IMR-90 (cell line): ENCODE measurements around the gene MLH1. TPM values are rescaled to one million over a fixed set of nuclear protein-coding genes. Genes with fewer than 3 reads are reported as not detected.

ENCODE experiments used
- ATAC-seq: fragments of 200-7000 bp; cut with Tn5 transposase; 2 replicates; pipeline ENCODE4 v1.9.1; 2020; ENCODE audit warnings: low read depth, mild to moderate bottlenecking, moderate library complexity
- BruUV-seq: library from RNA; stranded (reverse); fragments of 400-500 nt; replicated peaks from 2 replicates; lab custom pipeline; 2021; lab: Mats Ljungman, UMichigan
- CTCF ChIA-PET: fragments of 300-600 bp; formaldehyde crosslinking; extraction: SDS; loops from one replicate; lab custom pipeline; 2021; ENCODE audit warnings: antibody characterized with exemption; lab: Yijun Ruan, JAX
- POLR2A ChIA-PET: fragments of 300-600 bp; sonication (Branson Sonifier 250); formaldehyde crosslinking; loops from one replicate; lab custom pipeline; 2022; ENCODE audit warnings: antibody characterized with exemption; ENCODE audit not compliant: unreplicated experiment; lab: Charles Lee
- DNase-seq: peaks from one replicate; pipeline ENCODE4 v3.0.0; 2013
- H2AFZ ChIP-seq: replicated peaks from 2 replicates; pipeline ENCODE3; 2013; ENCODE audit warnings: low read length, mild to moderate bottlenecking; ENCODE audit not compliant: poor library complexity
- H2AK5ac ChIP-seq: 2 replicates; pipeline ENCODE4 v1.6.1; 2013; ENCODE audit warnings: low read depth, low read length, inconsistent platforms
- H2AK9ac ChIP-seq: replicated peaks from 2 replicates; pipeline ENCODE3; 2013; ENCODE audit warnings: mild to moderate bottlenecking, low read depth, low read length, moderate library complexity; ENCODE audit not compliant: poor library complexity
- H2BK120ac ChIP-seq: 2 replicates; pipeline ENCODE4 v1.6.1; 2013; ENCODE audit warnings: low read depth, low read length, inconsistent platforms
- H2BK15ac ChIP-seq: 3 replicates; pipeline ENCODE4 v1.6.1; 2013; ENCODE audit warnings: low read depth, low read length, inconsistent platforms
- H2BK20ac ChIP-seq: 2 replicates; pipeline ENCODE4 v1.6.1; 2013; ENCODE audit warnings: low read depth, mild to moderate bottlenecking, inconsistent platforms, low read length, moderate library complexity
- H2BK5ac ChIP-seq: 2 replicates; pipeline ENCODE4 v1.6.1; 2013; ENCODE audit warnings: mild to moderate bottlenecking, low read depth, low read length, inconsistent platforms; ENCODE audit not compliant: poor library complexity, severe bottlenecking
- H3K14ac ChIP-seq: replicated peaks from 2 replicates; pipeline ENCODE4 v1.6.1; 2013; ENCODE audit warnings: low read depth, low read length, inconsistent platforms
- H3K18ac ChIP-seq: 2 replicates; pipeline ENCODE4 v1.6.1; 2013; ENCODE audit warnings: low read depth, low read length, control low read depth
- H3K23ac ChIP-seq: 2 replicates; pipeline ENCODE4 v1.6.1; 2013; ENCODE audit warnings: low read depth, low read length, inconsistent platforms
- H3K27ac ChIP-seq: 2 replicates; pipeline ENCODE4 v1.5.1; 2013; ENCODE audit warnings: mild to moderate bottlenecking, control low read depth, low read length; ENCODE audit not compliant: insufficient read depth
- H3K27me3 ChIP-seq: 2 replicates; pipeline ENCODE4 v1.6.1; 2013; ENCODE audit warnings: low read length; ENCODE audit not compliant: control insufficient read depth, insufficient read depth
- H3K36me3 ChIP-seq: 2 replicates; pipeline ENCODE4 v1.6.1; 2013; ENCODE audit warnings: low read length, mixed read lengths; ENCODE audit not compliant: control insufficient read depth, insufficient read depth
- H3K4ac ChIP-seq: 2 replicates; pipeline ENCODE4 v1.6.1; 2013; ENCODE audit warnings: low read depth, low read length, inconsistent platforms
- H3K4me1 ChIP-seq: 2 replicates; pipeline ENCODE4 v1.6.1; 2013; ENCODE audit warnings: low read length, mixed read lengths; ENCODE audit not compliant: control insufficient read depth, insufficient read depth
- H3K4me2 ChIP-seq: 2 replicates; pipeline ENCODE4 v1.6.1; 2013; ENCODE audit warnings: low read depth, mild to moderate bottlenecking, control low read depth, low read length, moderate library complexity
- H3K4me3 ChIP-seq: 2 replicates; pipeline ENCODE4 v1.5.1; 2013; ENCODE audit warnings: low read depth, mild to moderate bottlenecking, control low read depth, low read length, moderate library complexity; ENCODE audit not compliant: insufficient read depth
- H3K56ac ChIP-seq: 2 replicates; pipeline ENCODE4 v1.6.1; 2013; ENCODE audit warnings: low read length, inconsistent platforms; ENCODE audit not compliant: insufficient read depth; ENCODE audit errors: extremely low read depth
- H3K79me1 ChIP-seq, 2 experiments: 2 replicates each; pipeline ENCODE4 v1.6.1; 2013; ENCODE audit warnings: low read length in 2 of 2, inconsistent platforms in 1 of 2, low read depth in 1 of 2
- H3K9ac ChIP-seq: 2 replicates; pipeline ENCODE4 v1.6.1; 2013; ENCODE audit warnings: low read depth, low read length, control low read depth
- H3K9me1 ChIP-seq: 2 replicates; pipeline ENCODE4 v1.6.1; 2013; ENCODE audit warnings: low read length, inconsistent platforms; ENCODE audit not compliant: insufficient read depth
- H3K9me3 ChIP-seq: 2 replicates; pipeline ENCODE4 v1.6.1; 2013; ENCODE audit warnings: low read length; ENCODE audit not compliant: control insufficient read depth, insufficient read depth
- H4K20me1 ChIP-seq: 2 replicates; pipeline ENCODE4 v1.6.1; 2013; ENCODE audit warnings: low read length, inconsistent platforms; ENCODE audit not compliant: insufficient read depth
- H4K5ac ChIP-seq: 2 replicates; pipeline ENCODE4 v1.6.1; 2013; ENCODE audit warnings: mild to moderate bottlenecking, low read depth, low read length, control low read depth
- H4K8ac ChIP-seq, 2 experiments: 2 replicates each; pipeline ENCODE4 v1.6.1; 2013; ENCODE audit warnings: low read depth in 2 of 2, low read length in 2 of 2, control low read depth in 1 of 2, inconsistent platforms in 1 of 2
- H4K91ac ChIP-seq: 2 replicates; pipeline ENCODE4 v1.6.1; 2013; ENCODE audit warnings: low read depth, low read length, inconsistent platforms; ENCODE audit not compliant: insufficient read depth
- BHLHE40 ChIP-seq: fragments of 150-350 bp; IDR thresholded peaks from 2 replicates; pipeline ENCODE4 v1.6.1; 2016; ENCODE audit warnings: mild to moderate bottlenecking, low read depth, low read length
- CEBPB ChIP-seq: IDR thresholded peaks from 2 replicates; pipeline ENCODE4 v1.6.1; 2012; ENCODE audit warnings: low read depth, low read length, improper control_type of control experiment
- CHD1 ChIP-seq: IDR thresholded peaks from 2 replicates; pipeline ENCODE4 v1.6.1; 2012; ENCODE audit warnings: low read depth, low read length, improper control_type of control experiment
- FOS ChIP-seq: fragments of 150-350 bp; IDR thresholded peaks from 2 replicates; pipeline ENCODE4 v1.6.1; 2016; ENCODE audit warnings: low read depth, low read length
- MAZ ChIP-seq: IDR thresholded peaks from 2 replicates; pipeline ENCODE4 v1.6.1; 2012; ENCODE audit warnings: low read depth, mild to moderate bottlenecking, low read length, improper control_type of control experiment, moderate library complexity, borderline replicate concordance
- MXI1 ChIP-seq: IDR thresholded peaks from 2 replicates; pipeline ENCODE4 v1.6.1; 2012; ENCODE audit warnings: low read depth, mild to moderate bottlenecking, low read length, moderate library complexity, borderline replicate concordance
- NFE2L2 ChIP-seq: fragments of 150-350 bp; IDR thresholded peaks from 2 replicates; pipeline ENCODE4 v1.6.1; 2016; ENCODE audit warnings: low read depth, mild to moderate bottlenecking, low read length
- POLR2A ChIP-seq: IDR thresholded peaks from 2 replicates; pipeline ENCODE4 v1.6.1; 2012; ENCODE audit warnings: mild to moderate bottlenecking, low read depth, low read length
- RAD21 ChIP-seq: IDR thresholded peaks from 2 replicates; pipeline ENCODE4 v1.6.1; 2012; ENCODE audit warnings: low read length, improper control_type of control experiment
- RCOR1 ChIP-seq: IDR thresholded peaks from 2 replicates; pipeline ENCODE4 v1.6.1; 2012; ENCODE audit warnings: mild to moderate bottlenecking, low read length, improper control_type of control experiment; ENCODE audit not compliant: insufficient replicate concordance
- RFX5 ChIP-seq: IDR thresholded peaks from 2 replicates; pipeline ENCODE4 v1.8.0; 2012; ENCODE audit warnings: low read depth, mild to moderate bottlenecking, low read length, moderate library complexity
- SMC3 ChIP-seq: fragments of 150-350 bp; IDR thresholded peaks from 2 replicates; pipeline ENCODE4 v1.6.1; 2016; ENCODE audit warnings: low read depth, mild to moderate bottlenecking, antibody characterized with exemption, low read length, moderate library complexity
- WGBS, 2 experiments: methylation state at CpG; one replicate each; pipeline versions ENCODE4 v1.1.5 to v1.1.7; 2013; ENCODE audit warnings: missing lambda C conversion rate in 2 of 2; ENCODE audit not compliant: insufficient read length in 1 of 2; ENCODE audit errors: extremely low coverage in 2 of 2; 5-methylcytosine and 5-hydroxymethylcytosine counted together
- dilution Hi-C: fragments of 300-500 bp; cut with HindIII; formaldehyde crosslinking; loops from one replicate; pipeline ENCODE4 v1.14.3; 2018; ENCODE audit warnings: low sequenced_read_pairs; ENCODE audit not compliant: unreplicated experiment
- in situ Hi-C: fragments of 300-500 bp; cut with MboI; formaldehyde crosslinking; loops from 3 replicates; pipeline ENCODE4 v1.14.3; 2019; ENCODE audit warnings: low sequenced_read_pairs, inconsistent platforms, mixed read lengths
- intact Hi-C: fragments of 100-400 bp; cut with micrococcal nuclease; formaldehyde crosslinking; loops from 2 replicates; pipeline ENCODE4 v1.10.0; 2022
- polyA plus RNA-seq, 3 experiments: library from polyadenylated mRNA; depleted of rRNA; stranded (reverse); fragments of >200 nt; gene quantifications; 2 replicates each; pipeline ENCODE4 v1.2.3, GENCODE V29; 2012; ENCODE audit warnings: low replicate concordance in 1 of 3
- total RNA-seq: library from RNA; depleted of rRNA; stranded (reverse); fragments of >200 nt; gene quantifications from 2 replicates; pipeline ENCODE4 v1.2.3, GENCODE V29; 2012
- TF ChIP-seq, protein P1 (sequence below): fragments of 150-350 bp; IDR thresholded peaks from 2 replicates; pipeline ENCODE4 v1.6.1; 2016; ENCODE audit warnings: low read depth, mild to moderate bottlenecking, low read length, moderate library complexity, borderline replicate concordance
- TF ChIP-seq, protein P2 (sequence below): fragments of 150-350 bp; IDR thresholded peaks from 2 replicates; pipeline ENCODE4 v1.6.1; 2017; ENCODE audit warnings: mild to moderate bottlenecking, antibody characterized with exemption, low read length, low read depth
- TF ChIP-seq, protein P3 (sequence below): conservative IDR thresholded peaks from 2 replicates; pipeline ENCODE4 v1.5.1; 2012; ENCODE audit warnings: mild to moderate bottlenecking, low read depth, low read length, improper control_type of control experiment

MLH1 gene
- total and polyA plus RNA-seq, 2 of the 4 experiments (the other 2 are of a cell fraction) = 30.2 to 54.1 TPM

DNA sequence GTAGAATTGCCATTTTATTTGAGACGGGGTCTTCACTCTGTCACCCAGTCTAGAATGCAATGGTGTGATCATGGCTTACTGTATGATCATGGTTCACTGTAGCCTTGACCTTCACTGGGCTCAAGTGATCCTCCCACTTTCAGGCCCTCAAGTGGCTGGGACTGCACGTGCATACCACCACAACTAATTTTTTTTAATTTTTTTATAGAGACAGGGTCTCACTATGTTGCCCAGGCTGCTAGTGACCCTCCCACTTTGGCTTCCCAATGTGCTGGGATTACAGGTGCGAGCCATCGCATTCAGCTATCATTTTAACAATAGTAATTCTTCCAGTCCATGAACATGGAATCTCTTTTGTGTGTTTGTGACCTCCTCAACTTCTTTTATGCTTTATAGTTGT is 12.3 kb upstream of the MLH1 start:
- Histone ChIP-seq H2AK9ac (no peak overlapping the region), H3K9me1 (no peaks in the 10 kb centered on the region), H2BK120ac (no peak overlapping the region), H3K4me2 (no peak overlapping the region), H2AK5ac (no peak overlapping the region), H3K23ac (no peak overlapping the region), H3K18ac (no peak overlapping the region), H3K4me1 (no peaks in the 10 kb centered on the region), H2BK5ac (no peak overlapping the region), H3K4ac (no peak overlapping the region), H3K9me3 (no peaks in the 10 kb centered on the region; the same call in none of the 2 replicates), H4K91ac (no peak overlapping the region), H3K14ac (no peak overlapping the region), H2BK15ac (no peak overlapping the region), H3K27ac (no peak overlapping the region), H3K4me3 (no peak overlapping the region), H3K9ac (no peak overlapping the region), H3K36me3 (peaks cover 19% of the 10 kb centered on the region), H2BK20ac (no peak overlapping the region), H4K8ac (no peak overlapping the region), H3K56ac (no peak overlapping the region), H4K20me1 (no peaks in the 10 kb centered on the region), H3K27me3 (no peaks in the 10 kb centered on the region), H3K79me1 (no peaks in the 10 kb centered on the region; a peak in 1 of 4 replicates), H4K5ac (no peak overlapping the region), H2AFZ (no peak overlapping the region)
- CTCF ChIA-PET = interaction anchor here (0.6 to 1.1 kb wide), 2 partner anchors 9 to 188 kb away, joined by 3 to 4 read pairs; no protein-coding TSS in a partner anchor
- DNase-seq (no peak), ATAC-seq (no peak)
- POLR2A ChIA-PET = no interaction called here
- WGBS, 2 experiments = no CpG with 5 or more reads among the region's 4 CpGs
- in situ Hi-C loops = no loop called here
- BruUV-seq = no TSS peak
- dilution Hi-C loops = no loop called here
- TF ChIP-seq FOS = no peak
- no peak for TF ChIP-seq MAZ
- TF ChIP-seq, protein P1, sequence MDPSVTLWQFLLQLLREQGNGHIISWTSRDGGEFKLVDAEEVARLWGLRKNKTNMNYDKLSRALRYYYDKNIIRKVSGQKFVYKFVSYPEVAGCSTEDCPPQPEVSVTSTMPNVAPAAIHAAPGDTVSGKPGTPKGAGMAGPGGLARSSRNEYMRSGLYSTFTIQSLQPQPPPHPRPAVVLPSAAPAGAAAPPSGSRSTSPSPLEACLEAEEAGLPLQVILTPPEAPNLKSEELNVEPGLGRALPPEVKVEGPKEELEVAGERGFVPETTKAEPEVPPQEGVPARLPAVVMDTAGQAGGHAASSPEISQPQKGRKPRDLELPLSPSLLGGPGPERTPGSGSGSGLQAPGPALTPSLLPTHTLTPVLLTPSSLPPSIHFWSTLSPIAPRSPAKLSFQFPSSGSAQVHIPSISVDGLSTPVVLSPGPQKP = no peak
- no peak for TF ChIP-seq POLR2A
- TF ChIP-seq, protein P2, sequence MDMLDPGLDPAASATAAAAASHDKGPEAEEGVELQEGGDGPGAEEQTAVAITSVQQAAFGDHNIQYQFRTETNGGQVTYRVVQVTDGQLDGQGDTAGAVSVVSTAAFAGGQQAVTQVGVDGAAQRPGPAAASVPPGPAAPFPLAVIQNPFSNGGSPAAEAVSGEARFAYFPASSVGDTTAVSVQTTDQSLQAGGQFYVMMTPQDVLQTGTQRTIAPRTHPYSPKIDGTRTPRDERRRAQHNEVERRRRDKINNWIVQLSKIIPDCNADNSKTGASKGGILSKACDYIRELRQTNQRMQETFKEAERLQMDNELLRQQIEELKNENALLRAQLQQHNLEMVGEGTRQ = no peak
- no peak for TF ChIP-seq NFE2L2
- TF ChIP-seq CEBPB = no peak
- TF ChIP-seq RAD21 = no peak
- TF ChIP-seq, protein P3, sequence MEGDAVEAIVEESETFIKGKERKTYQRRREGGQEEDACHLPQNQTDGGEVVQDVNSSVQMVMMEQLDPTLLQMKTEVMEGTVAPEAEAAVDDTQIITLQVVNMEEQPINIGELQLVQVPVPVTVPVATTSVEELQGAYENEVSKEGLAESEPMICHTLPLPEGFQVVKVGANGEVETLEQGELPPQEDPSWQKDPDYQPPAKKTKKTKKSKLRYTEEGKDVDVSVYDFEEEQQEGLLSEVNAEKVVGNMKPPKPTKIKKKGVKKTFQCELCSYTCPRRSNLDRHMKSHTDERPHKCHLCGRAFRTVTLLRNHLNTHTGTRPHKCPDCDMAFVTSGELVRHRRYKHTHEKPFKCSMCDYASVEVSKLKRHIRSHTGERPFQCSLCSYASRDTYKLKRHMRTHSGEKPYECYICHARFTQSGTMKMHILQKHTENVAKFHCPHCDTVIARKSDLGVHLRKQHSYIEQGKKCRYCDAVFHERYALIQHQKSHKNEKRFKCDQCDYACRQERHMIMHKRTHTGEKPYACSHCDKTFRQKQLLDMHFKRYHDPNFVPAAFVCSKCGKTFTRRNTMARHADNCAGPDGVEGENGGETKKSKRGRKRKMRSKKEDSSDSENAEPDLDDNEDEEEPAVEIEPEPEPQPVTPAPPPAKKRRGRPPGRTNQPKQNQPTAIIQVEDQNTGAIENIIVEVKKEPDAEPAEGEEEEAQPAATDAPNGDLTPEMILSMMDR = no peak
- no peak for TF ChIP-seq CHD1
- TF ChIP-seq BHLHE40 = no peak
- no peak for TF ChIP-seq RCOR1
- TF ChIP-seq RFX5 = no peak
- no peak for TF ChIP-seq MXI1
- no peak for TF ChIP-seq SMC3
- intact Hi-C loops = no loop called here
